ENCODE measurements around the gene PTP4A2. TPM values are rescaled to one million over a fixed set of nuclear protein-coding genes. Genes with fewer than 3 reads are reported as not detected.

PTP4A2 gene
- total and polyA plus RNA-seq, 2 experiments from 2014 or later, result 300 to 354 TPM

DNA sequence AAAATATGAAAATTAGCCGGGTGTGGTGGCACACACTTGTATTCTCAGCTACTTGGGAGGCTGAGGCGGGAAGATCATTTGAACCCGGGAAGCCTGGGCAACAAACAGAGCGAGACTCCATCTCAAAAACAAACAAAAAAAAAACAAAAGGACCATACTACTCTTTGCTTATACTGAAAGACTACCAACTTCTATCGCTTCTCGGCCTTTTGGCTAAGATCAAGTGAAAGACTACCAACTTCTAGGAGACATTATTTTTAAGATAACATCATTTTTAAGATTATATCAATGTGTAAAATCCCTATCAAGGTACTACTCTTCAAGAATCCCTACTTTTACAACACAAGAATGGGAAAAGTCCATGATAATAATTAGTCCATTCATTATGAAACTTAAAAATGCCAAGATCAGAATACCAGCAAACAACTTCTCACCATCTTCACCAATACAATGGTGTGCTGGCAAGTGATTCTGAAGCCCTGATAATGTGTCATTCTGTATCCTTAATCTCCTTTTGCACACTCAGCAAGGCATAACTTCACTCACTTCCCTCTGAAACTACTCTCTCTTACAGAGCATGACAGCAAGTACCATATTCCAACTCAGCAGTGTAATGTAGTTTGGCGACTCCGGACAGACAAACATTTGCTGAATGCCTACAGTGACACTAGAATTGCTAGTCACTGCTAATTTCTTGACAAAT lies 1.7 kb downstream of the PTP4A2 start:
- Histone ChIP-seq H3K9me3 (ENCODE audit: low read depth) (no peaks in the 10 kb centered on the region), H3K27ac (peak overlapping the region; percentile 99), H3K9me2 (replicated peaks; ENCODE audit: insufficient read depth) (no peaks in the 10 kb centered on the region), H2AFZ (no peak overlapping the region), H3K4me2 (peak overlapping the region; percentile 79), H3K4me3 (peak overlapping the region; percentile 67), H3K4me1 (ENCODE audit: insufficient read depth) (peaks cover 60% of the 10 kb centered on the region), H4K20me1 (ENCODE audit: insufficient read depth, poor library complexity, severe bottlenecking) (peaks cover 57% of the 10 kb centered on the region), H3K27me3 (no peaks in the 10 kb centered on the region), H3K36me3 (replicated peaks; ENCODE audit: insufficient read depth, low read depth) (no peaks in the 10 kb centered on the region), H3K79me2 (peaks cover 64% of the 10 kb centered on the region)
- 72% methylated on average over 8 of the region's 8 CpGs for WGBS (ENCODE audit: low lambda C conversion rate, missing lambda C conversion rate)
- TF ChIP-seq CTCF (IDR thresholded peaks at IDR 0.05; ENCODE audit: poor library complexity), result no peak
- DNase-seq (ENCODE audit: low spot score), result peak; percentile 26

GRCh38 chr1:31934706-31935629 lies 3.2 kb downstream of the PTP4A2 start:
- Histone ChIP-seq H3K27ac (peak overlapping the region; percentile 99), H3K9me3 (ENCODE audit: low read depth) (no peaks in the 10 kb centered on the region), H3K9me2 (replicated peaks; ENCODE audit: insufficient read depth) (no peaks in the 10 kb centered on the region), H3K36me3 (replicated peaks; ENCODE audit: insufficient read depth, low read depth) (no peaks in the 10 kb centered on the region), H3K4me2 (peak overlapping the region; percentile 79), H3K4me1 (ENCODE audit: insufficient read depth) (peaks cover 69% of the 10 kb centered on the region), H4K20me1 (ENCODE audit: insufficient read depth, poor library complexity, severe bottlenecking) (peaks cover 72% of the 10 kb centered on the region), H3K79me2 (peaks cover 79% of the 10 kb centered on the region), H2AFZ (no peak overlapping the region), H3K4me3 (peak overlapping the region; percentile 67), H3K27me3 (no peaks in the 10 kb centered on the region)
- TF ChIP-seq CTCF (IDR thresholded peaks at IDR 0.05; ENCODE audit: poor library complexity) (no peak), EZH2phosphoT487 (IDR thresholded peaks at IDR 0.05; ENCODE audit: low read depth, severe bottlenecking, unreplicated experiment) (no peak), EZH2 (IDR thresholded peaks at IDR 0.05; ENCODE audit: borderline replicate concordance) (no peak)
- WGBS (ENCODE audit: low lambda C conversion rate, missing lambda C conversion rate), result 18% methylated on average over 8 of the region's 8 CpGs
- peak; percentile 49 for DNase-seq (ENCODE audit: low spot score)

- Histone ChIP-seq H3K4me3 (no peak overlapping the region), H3K27ac (peak overlapping the region; percentile 99), H3K4me2 (peak overlapping the region; percentile 58), H3K27me3 (no peaks in the 10 kb centered on the region), H3K36me3 (replicated peaks; ENCODE audit: insufficient read depth, low read depth) (no peaks in the 10 kb centered on the region), H3K9me3 (ENCODE audit: low read depth) (no peaks in the 10 kb centered on the region), H3K9me2 (replicated peaks; ENCODE audit: insufficient read depth) (no peaks in the 10 kb centered on the region), H3K79me2 (peaks cover 100% of the 10 kb centered on the region), H3K4me1 (ENCODE audit: insufficient read depth) (peaks cover 62% of the 10 kb centered on the region), H4K20me1 (ENCODE audit: insufficient read depth, poor library complexity, severe bottlenecking) (peaks cover 95% of the 10 kb centered on the region), H2AFZ (no peak overlapping the region)
- TF ChIP-seq CTCF (IDR thresholded peaks at IDR 0.05; ENCODE audit: poor library complexity) (no peak), EZH2 (IDR thresholded peaks at IDR 0.05; ENCODE audit: borderline replicate concordance) (no peak), EZH2phosphoT487 (IDR thresholded peaks at IDR 0.05; ENCODE audit: low read depth, severe bottlenecking, unreplicated experiment) (no peak)
- 61% methylated on average over 6 of the region's 6 CpGs for WGBS (ENCODE audit: low lambda C conversion rate, missing lambda C conversion rate)
- peak; percentile 26 for DNase-seq (ENCODE audit: low spot score)
These were observed 5.5 kb downstream of the PTP4A2 start for GRCh38 chr1:31932491-31933316.
